Right atrium auricular region (tissue), 2 donors: ENCODE data around the gene TLCD3B. TPM values are rescaled to one million over a fixed set of nuclear protein-coding genes. Genes with fewer than 3 reads are reported as not detected.

Experiments
- DNase-seq: peaks from one replicate; pipeline ENCODE4 v3.0.0-alpha.2; 2019; ENCODE audit warnings: low spot score
- H3K27ac ChIP-seq, 2 donors: fragments of 200-600 bp; sonication (generic); 1 replicate in 1 of 2; 2 replicates in 1 of 2; pipeline ENCODE4 v1.5.1; 2016 to 2019
- H3K27me3 ChIP-seq, 2 donors: fragments of 200-600 bp; sonication (generic); one replicate each; pipeline versions ENCODE4 v1.5.1 to v1.6.0; 2017 to 2019
- H3K36me3 ChIP-seq: fragments of 200-600 bp; sonication (generic); one replicate; pipeline ENCODE4 v1.5.1; 2016
- H3K4me1 ChIP-seq, 2 donors: fragments of 200-600 bp; sonication (generic); one replicate each; pipeline versions ENCODE4 v1.5.1 to v1.6.0; 2017 to 2019
- H3K4me3 ChIP-seq, 2 donors: fragments of 200-600 bp; sonication (generic); 1 replicate in 1 of 2; 2 replicates in 1 of 2; pipeline ENCODE4 v1.5.1; 2017 to 2019; ENCODE audit warnings: mild to moderate bottlenecking in 1 of 2, moderate library complexity in 1 of 2
- H3K9me3 ChIP-seq, 2 donors: fragments of 200-600 bp; sonication (generic); one replicate each; pipeline ENCODE4 v1.5.1; 2019
- total RNA-seq, 2 donors: library from RNA; depleted of rRNA; stranded (reverse); fragments of >200 nt; gene quantifications; one replicate each; pipeline ENCODE4 v1.1.0, GENCODE V29; 2016
- TF ChIP-seq, protein P1 (sequence below), 2 donors: fragments of 200-600 bp; sonication (generic); IDR thresholded peaks; one replicate each; pipeline ENCODE4 v1.5.1; 2019; ENCODE audit warnings: antibody characterized with exemption in 2 of 2

The TLCD3B gene
- total RNA-seq, 2 donors from 2014 or later, result not detected

DNA sequence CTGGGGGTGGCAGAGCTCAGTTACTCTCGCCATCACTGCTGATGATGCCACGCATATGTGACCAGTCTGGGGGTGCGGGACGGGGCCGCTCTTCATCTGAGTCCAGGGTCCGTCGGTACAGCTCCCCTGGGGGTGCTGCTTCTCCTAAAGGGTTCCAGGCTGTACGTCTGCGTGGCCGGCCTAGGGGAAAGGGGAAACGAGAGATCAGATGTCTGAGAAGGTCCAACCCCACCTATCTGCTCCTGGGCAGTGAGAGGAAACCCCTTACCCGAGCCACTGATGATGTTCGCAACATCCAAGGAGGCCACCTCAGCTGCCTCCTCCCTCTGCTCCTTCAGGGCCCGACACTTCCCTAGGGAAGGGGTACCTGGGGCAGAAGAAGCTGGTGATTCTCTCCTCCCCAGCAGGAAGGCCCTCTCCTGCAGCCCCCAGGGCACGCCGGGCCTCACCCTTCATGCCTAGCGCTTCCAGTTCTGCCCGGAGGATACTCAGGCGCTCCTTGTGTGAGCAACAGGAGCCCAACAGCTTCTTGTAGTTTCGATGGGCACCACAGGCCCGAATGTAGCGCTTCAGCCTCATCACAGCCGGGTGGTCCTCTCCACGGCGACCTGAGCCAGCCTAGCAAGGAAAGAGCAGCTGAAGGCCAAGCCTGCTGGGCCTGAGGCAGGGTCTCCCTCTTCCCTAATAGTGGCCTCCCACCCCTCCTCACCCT lies 37.7 kb downstream of the TLCD3B start:
- H3K9me3 ChIP-seq, result no peaks in the 10 kb centered on the region
- H3K27me3 ChIP-seq, result no peaks in the 10 kb centered on the region
- DNase-seq, result no peak
- TF ChIP-seq, protein P1, sequence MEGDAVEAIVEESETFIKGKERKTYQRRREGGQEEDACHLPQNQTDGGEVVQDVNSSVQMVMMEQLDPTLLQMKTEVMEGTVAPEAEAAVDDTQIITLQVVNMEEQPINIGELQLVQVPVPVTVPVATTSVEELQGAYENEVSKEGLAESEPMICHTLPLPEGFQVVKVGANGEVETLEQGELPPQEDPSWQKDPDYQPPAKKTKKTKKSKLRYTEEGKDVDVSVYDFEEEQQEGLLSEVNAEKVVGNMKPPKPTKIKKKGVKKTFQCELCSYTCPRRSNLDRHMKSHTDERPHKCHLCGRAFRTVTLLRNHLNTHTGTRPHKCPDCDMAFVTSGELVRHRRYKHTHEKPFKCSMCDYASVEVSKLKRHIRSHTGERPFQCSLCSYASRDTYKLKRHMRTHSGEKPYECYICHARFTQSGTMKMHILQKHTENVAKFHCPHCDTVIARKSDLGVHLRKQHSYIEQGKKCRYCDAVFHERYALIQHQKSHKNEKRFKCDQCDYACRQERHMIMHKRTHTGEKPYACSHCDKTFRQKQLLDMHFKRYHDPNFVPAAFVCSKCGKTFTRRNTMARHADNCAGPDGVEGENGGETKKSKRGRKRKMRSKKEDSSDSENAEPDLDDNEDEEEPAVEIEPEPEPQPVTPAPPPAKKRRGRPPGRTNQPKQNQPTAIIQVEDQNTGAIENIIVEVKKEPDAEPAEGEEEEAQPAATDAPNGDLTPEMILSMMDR (IDR thresholded peaks at IDR 0.05), result no peak
- H3K36me3 ChIP-seq, result peaks cover 45% of the 10 kb centered on the region
- H3K4me3 ChIP-seq, result no peak overlapping the region
- peaks cover 0 to 24% of the 10 kb centered on the region in 2 donors for H3K4me1 ChIP-seq
- no peak overlapping the region for H3K27ac ChIP-seq

DNA sequence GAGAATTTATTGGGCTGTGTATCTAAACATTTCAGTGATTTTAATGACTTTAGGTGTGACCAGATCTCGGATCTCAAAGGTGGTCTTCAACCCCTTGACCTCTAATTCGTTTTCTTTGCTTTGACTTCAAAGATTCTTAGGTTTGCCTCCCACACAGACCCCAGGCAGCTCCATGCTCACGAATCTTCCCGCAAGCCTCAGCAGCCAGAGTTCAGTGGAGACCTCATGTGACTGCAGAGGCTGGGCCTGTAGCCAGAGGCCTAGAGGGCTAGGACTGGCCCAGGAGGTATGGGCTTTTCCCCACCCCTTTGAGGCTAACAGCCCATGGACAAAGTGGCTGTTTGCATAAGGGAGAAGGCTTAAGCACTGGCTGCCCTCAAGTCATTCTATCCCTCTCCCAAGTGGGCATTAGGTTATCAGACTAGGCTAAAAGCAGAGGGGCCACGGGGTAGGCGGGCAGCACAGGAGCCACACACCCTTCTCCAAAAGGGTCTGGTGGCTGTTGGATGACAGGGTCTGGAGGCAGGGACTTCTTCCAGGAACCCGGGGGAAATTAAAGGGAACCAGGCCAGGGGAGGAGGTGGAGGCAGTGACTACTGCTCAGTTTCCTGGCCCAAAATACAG lies 38.6 kb downstream of the TLCD3B start:
- no peak for DNase-seq
- peaks cover 54% of the 10 kb centered on the region for H3K36me3 ChIP-seq
- TF ChIP-seq, protein P1 (IDR thresholded peaks at IDR 0.05), result no peak
- H3K9me3 ChIP-seq, result no peaks in the 10 kb centered on the region
- peaks cover 0 to 24% of the 10 kb centered on the region in 2 donors for H3K4me1 ChIP-seq
- H3K4me3 ChIP-seq, result no peak overlapping the region
- H3K27ac ChIP-seq, result no peak overlapping the region
- H3K27me3 ChIP-seq, result no peaks in the 10 kb centered on the region

DNA sequence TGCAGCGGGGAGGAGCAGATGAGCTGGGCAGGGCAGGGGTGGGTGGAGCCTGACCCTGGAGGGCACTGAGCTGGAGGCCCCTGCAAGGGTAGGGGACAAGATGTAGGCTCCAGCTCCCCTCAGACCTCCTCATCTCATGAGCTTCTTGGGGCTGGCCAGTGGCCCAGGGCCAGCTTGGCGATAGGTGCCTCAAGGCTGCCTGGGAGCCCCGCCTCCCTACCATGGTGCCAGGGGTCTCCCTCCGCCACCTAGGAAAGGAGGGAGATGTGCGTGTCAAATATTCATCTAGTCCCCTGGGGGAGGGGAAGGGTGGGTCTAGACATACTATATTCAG lies 39.5 kb downstream of the TLCD3B start:
- H3K4me3 ChIP-seq, result no peak overlapping the region
- H3K4me1 ChIP-seq, result peaks cover 0 to 18% of the 10 kb centered on the region in 2 donors
- no peaks in the 10 kb centered on the region for H3K27me3 ChIP-seq
- no peak overlapping the region for H3K27ac ChIP-seq
- H3K9me3 ChIP-seq, result no peaks in the 10 kb centered on the region
- TF ChIP-seq, protein P1 (IDR thresholded peaks at IDR 0.05), result no peak
- DNase-seq, result no peak
- H3K36me3 ChIP-seq, result peaks cover 64% of the 10 kb centered on the region

DNA sequence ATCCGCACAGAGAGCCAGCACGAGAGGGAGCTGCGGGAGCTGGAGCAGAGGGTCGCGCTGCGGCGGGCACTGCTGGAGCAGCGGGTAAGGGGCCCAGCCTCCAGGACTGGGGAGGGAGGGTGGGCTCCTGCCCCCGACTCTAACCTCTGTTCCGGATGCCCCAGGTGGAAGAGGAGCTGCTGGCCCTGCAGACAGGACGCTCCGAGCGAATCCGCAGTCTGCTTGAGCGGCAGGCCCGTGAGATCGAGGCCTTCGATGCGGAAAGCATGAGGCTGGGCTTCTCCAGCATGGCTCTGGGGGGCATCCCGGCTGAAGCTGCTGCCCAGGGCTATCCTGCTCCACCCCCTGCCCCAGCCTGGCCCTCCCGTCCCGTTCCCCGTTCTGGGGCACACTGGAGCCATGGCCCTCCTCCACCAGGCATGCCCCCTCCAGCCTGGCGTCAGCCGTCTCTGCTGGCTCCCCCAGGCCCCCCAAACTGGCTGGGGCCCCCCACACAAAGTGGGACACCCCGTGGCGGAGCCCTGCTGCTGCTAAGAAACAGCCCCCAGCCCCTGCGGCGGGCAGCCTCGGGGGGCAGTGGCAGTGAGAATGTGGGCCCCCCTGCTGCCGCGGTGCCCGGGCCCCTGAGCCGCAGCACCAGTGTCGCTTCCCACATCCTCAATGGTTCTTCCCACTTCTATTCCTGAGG lies 40.0 kb downstream of the TLCD3B start:
- Histone ChIP-seq H3K4me3 (no peak overlapping the region), H3K4me1 (peaks cover 0 to 16% of the 10 kb centered on the region in 2 donors), H3K27ac (no peak overlapping the region), H3K9me3 (no peaks in the 10 kb centered on the region), H3K36me3 (peaks cover 69% of the 10 kb centered on the region), H3K27me3 (no peaks in the 10 kb centered on the region)
- no peak for DNase-seq
- TF ChIP-seq, protein P1 (IDR thresholded peaks at IDR 0.05), result no peak

DNA sequence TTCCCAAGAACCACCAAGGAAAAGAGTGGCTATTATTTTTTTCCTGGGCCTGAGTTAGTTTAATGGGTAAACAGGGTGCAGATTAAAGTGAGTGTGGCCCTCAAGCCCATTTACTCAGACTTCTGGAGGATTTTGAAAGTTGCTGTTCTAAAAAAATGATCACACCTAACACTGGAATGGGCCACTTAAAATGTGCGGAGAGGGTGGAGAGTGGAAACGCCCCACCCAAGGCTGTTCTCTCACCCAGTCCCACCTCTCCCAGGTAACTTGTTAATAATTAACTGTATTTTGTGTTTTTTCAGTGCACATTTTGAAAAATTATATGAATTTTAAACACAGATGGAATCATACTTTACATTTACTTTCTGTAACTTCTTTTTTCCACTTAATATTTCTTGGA lies 41.0 kb downstream of the TLCD3B start:
- Histone ChIP-seq H3K9me3 (no peaks in the 10 kb centered on the region), H3K4me1 (peaks cover 0 to 16% of the 10 kb centered on the region in 2 donors), H3K27me3 (no peaks in the 10 kb centered on the region), H3K36me3 (peaks cover 79% of the 10 kb centered on the region), H3K27ac (no peak overlapping the region), H3K4me3 (no peak overlapping the region)
- TF ChIP-seq, protein P1 (IDR thresholded peaks at IDR 0.05), result no peak
- no peak for DNase-seq
